Activated CD4-positive, alpha-beta T cell treated with anti-CD3 and anti-CD28 coated beads, Interleukin-2, amount 50 U/mL, for 4 hours (primary cell): ENCODE results near the gene PRRC2A.

Experiments used
- DNase-seq, 2 experiments: peaks; one replicate each; pipeline ENCODE4 v3.0.0-alpha.2; 2020

PRRC2A gene

GRCh38 chr6:31676322-31676903 is 55.9 kb downstream of the PRRC2A start:
- DNase-seq = no peak

GRCh38 chr6:31676904-31677303 is 56.4 kb downstream of the PRRC2A start:
- no peak for DNase-seq

GRCh38 chr6:31677955-31678354 is 57.4 kb downstream of the PRRC2A start:
- DNase-seq = no peak

- peak; percentile 41 to 53 for DNase-seq
Observed at GRCh38 chr6:31680226-31681134, 60.0 kb downstream of the PRRC2A start, which contains the start of gene LY6G5C. Gene LY6G5C (minus strand): TSS chr6:31681067. CDS start chr6:31680373, 694 bp downstream.

GRCh38 chr6:31681135-31681671 is 60.7 kb downstream of the PRRC2A start:
- peak; percentile 23 to 32 for DNase-seq

- DNase-seq = no peak
Observed at GRCh38 chr6:31683591-31683990, 63.1 kb downstream of the PRRC2A start.

- DNase-seq = no peak
Observed at GRCh38 chr6:31686483-31686882, 66.0 kb downstream of the PRRC2A start.

GRCh38 chr6:31687321-31687720 is 66.8 kb downstream of the PRRC2A start:
- DNase-seq = no peak
